GM19395 (cell line): Measurements from ENCODE around the gene CHL1.

Experiments
- ATAC-seq: cut with Tn5 transposase; IDR thresholded peaks from one replicate; pipeline ENCODE4 v1.9.1; 2021; ENCODE audit warnings: mild to moderate bottlenecking, moderate library complexity; ENCODE audit not compliant: unreplicated experiment

Gene CHL1

DNA sequence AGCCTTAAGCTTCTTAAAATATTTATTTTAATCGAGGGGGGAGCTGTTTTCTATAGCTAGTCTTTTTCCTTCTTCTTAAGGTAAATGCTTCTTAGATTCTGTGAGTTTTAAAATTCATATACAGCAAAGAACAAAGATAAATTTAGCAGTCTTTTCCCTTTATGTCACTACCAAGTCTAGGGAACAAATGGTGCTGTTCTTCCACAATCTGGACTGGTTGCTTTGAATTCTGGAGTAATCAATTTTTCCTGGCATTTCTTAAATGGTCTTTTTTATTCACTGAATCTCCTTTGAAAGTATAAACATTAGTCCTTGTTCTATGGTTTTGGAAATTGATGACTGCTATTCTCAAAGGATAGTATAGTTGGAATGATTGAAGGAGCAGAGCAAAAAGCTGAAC is 82.8 kb downstream of the CHL1 start:
- no peak for ATAC-seq

DNA sequence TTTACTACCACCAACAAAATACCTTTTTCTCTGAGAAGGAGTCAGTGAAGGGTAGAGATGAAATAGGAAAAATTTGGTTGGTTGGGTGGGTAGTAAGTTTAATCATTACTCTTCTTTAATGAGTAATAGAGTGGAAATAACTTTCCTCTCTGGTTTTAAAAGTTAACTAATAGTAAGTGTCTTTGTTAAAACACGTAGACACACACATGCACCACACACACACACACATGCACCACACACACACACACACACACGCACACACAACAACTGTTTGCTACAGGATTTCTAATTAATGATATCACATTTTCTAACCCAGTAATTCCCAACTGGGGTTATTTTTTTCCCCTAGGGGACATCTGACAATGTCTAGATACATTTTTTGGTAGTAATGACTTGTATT is 84.1 kb downstream of the CHL1 start:
- no peak for ATAC-seq

DNA sequence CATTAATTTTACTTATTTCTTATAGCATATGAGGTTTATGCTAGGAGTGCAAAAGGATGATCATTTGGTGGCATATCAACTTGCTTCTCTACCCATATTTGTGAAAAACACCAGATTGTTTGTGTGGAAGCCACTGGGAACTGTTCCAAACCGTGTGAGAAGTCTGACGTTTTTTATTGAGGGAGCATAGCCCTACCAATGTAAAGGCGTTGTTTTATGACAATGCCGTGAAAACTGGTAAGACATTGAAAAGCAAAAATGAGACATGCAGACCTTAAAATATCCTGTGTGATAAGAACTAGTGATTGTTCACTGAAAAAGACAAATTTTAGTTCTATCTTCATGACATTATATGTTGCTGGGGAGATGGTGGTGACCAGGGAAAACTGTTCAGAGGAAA is 87.8 kb downstream of the CHL1 start:
- no peak for ATAC-seq

DNA sequence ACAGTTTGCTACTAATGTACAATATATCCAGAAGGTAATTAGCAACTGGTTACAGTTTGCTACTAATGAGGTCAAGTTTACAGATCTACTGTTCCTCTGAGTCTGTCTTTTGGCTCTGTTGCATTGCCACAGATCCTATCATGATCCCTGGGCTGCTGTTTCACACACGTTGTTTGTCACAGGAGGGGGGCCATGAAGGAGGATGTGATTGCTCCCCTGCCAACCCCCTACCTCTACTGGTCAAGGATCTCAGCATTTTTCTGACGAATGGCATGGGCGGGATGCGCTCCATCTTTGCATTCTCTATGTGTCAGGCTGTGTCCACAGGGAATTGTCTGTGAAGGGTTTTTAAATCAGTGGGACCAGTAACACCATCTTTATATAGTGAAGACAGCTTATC is 91.9 kb downstream of the CHL1 start:
- no peak for ATAC-seq

DNA sequence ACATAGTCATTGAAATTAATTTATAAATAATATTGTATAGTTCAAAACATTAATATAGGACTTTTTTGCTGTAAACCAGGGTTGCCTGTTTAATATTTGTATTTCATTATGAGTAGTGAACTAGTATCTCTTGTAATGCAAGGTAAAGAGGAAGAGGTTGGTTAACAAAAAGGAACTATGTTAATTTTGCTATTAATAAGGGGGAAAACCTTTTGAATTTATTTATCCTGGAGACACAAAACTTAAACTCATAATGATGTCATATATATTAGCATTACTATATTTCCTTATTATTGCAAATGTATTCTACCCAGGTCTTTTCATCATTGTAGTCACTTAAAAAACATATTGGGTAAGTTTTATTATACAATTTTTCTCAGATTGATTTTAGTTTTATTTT is 94.5 kb downstream of the CHL1 start:
- ATAC-seq: no peak

DNA sequence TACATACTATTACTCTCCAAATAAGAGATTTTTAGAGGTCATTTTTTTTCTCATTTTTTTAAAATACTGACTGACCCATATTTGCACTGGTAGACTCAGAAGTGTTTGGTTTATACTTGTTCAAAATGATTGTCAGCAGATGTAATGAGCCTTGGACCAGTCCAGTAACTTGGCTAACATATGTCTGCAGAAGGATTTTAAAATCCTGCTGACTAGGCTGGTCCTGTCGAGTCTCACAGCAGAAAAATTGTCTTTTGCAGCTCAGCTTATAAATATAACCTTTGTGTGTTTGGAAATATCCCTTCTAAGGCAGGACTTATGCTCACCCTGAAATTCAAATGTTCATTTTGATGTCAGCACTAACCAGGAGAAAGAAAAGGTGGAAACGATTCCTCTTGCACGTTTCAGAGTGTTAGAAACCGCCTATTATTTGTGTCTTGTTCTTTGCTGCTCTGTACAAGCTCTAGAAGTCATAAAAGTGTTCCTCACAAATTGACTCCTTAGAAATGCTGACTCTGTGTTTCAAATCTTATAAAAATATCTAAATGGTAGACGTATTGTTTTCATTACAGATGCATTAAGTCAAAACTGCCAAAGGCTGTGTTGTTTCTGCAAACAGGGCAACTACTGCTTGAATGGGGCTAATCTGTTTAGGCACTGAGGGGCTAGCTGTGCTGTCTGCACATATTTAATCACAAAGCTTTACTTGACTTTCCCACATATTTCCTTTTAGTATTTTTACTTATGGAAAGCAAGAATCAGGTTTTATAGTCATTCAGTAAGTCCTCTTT is 95.3 kb downstream of the CHL1 start:
- ATAC-seq: no peak

DNA sequence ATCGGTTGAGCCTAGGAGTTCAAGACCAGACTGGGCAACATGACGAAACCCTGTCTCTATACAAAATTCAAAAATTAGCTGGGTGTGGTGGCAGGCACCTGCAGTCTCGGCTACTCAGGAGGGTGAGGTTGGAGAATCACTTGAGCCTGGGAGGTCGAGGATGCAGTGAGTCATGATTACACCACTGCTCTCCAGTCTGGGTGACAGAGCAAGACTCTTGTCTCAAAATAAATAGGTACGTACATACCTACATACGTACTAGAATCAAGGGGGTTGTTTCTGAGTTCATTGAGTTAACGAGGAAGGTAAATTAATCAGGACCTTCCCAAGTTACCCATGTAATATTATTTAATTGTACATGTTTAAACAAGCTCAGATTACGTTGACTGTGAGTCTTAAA is 97.5 kb downstream of the CHL1 start:
- ATAC-seq: no peak

DNA sequence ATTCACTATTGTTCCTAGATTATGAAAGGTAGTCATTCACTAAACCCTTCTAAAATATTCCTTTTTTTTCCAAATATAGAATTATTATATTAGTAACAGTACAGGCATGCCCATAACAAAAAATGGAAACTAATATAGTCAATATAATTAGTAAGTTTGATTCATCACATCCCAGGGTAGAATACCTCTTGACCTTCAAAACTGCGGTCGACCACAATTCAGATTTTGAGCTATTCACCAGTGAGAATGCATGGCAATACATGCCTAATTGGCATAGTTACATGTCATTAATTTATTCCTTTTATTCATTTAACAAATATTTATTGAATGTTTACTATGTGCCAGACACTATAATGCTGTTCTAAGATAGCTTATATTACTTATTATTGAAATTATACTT is 98.0 kb downstream of the CHL1 start:
- ATAC-seq: no peak

DNA sequence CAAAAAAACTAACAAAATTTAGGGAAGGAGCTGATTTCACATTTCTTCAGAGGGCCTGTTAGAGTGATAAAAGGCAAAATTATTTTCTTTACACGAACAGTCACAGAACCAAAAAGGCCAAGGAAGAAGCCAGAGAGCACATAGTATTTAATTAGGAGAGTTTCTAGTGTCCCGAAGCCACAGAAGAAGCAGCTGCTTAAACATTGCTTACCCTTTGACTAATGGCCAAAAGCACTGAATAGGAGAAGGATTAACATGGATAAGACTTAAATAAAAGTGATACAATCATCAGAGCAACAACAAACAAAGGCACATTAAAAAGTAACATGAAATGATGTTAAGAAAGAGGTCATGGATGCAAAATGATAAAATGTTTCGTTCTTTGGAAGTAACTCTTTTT is 98.6 kb downstream of the CHL1 start:
- ATAC-seq: no peak

DNA sequence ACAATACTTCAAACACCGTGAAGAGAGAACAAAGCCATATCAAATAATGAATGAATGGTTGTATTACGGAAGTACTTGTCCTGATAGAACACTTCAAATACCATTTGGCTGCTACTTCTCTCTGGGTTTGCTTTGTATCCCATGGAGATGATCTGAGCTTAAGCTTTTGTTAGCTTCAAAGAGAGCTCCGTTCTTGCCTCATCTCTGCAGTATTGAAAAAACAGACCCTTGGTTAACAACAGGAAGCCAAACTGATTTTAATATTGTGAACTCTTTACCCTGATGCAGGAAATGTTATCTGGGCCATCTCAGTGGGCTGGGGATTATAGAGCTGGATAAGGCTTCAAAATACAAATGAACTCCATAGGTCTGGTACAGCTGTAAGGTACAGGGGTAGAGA is 101.0 kb downstream of the CHL1 start:
- no peak for ATAC-seq

DNA sequence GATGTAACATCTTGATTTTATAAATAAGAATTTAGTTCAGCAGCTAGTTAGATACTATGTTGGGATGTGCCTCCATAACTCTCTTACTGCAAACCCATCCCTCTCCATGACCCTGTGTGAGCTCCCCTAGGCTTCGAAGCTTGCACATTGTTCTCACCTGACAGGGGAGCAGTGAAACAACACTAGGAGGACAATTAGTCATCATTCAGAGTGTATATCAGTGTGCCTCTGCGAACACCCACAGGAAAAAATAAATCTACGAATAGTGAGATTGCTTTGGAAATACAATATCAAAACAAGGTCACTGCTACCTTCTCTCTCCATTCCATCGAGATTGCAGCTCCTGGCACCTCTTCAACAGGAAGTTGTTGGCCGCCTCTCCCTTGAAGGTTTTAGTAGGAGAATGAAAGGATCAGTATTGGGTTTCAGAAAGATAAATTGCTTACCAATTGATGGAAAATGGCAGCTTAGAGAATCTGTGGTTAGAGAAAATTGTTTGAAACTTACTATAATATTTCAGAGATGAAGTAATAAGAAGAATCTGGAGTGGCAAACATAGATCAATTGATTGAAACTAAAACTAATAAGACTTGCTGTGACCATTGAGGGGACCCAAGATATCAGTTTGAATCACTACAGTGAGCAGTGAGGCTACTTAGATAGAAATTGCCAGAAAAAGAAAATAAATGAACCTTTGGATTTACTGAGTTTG is 103.2 kb downstream of the CHL1 start:
- peak; percentile 75 for ATAC-seq

DNA sequence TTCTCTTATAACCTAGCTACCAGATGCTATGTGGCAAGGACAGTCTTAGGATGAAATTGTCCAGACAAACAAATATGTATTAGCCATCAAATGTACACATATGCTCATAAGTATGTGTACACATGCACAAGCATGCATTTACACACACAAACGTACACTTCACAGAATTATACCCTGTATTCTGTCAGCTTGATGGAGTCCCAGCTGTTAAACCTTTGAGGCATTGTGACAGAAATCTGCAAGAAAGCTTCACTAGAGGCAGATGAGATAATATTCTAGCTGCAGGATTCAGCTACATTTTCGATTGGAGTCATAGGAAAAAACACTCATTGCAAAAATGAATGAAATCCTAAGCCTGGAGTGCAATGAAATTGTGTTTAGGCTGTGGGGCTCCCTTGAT is 110.6 kb downstream of the CHL1 start:
- no peak for ATAC-seq

DNA sequence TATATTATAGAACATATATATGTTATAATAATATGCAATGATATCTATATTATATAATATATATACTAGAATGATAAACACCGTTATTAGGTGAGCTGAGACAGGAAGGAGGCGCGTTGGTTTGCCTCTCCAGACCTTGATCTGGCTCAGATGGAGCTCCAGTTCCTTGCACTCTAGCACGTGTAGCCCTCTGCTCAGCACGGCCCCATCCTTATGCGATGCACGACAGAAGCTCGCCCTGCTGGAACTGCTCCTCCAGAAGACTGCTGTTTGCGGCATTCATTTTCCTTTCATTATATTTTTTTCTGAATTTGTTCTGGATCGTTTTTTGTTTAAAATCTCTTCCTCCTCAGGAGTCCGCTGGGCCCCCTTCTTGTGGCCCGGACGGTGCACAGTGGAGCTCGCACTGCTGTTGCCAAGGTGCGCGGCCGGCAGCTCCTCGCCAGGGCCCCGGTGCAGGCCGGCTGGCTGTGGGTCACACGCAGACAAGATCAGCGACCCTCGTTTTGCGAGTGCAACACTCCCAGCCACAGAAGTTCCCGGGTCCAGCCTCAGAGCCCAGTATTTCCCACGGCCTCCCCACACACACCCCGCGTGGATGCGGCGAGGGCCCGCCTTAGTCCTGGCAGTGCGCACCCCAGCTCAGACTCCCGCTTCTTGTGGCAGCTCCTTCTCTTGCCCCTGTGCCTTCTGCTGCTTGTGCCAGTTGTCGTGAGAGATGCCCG is 112.2 kb downstream of the CHL1 start:
- ATAC-seq: peak; percentile 61

DNA sequence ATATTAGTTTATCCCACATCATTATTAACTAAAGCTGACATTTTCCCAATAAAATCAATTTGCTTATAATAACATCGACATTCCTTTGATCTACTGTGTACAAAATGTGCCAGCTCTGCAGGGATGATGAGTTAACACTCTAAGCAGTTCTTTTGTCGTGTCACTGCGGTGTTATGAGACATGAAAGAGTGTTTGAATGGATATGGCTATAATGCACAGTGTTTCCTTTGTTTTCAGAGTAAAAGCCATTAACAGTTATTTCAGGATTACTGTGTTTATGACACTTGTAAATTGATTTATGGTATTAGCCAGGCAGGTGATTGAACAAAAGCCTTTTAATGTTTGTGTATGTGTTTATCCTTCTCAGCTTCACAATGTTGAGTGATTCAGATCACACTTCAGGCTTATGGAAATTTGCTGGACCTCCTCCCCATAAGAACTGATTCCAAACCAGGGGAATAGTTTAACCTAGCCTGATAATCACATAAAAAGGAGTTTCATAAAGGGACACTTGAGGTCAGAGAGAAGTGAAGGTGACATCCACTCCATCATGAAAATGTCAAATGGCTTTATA is 115.7 kb downstream of the CHL1 start:
- no peak for ATAC-seq

DNA sequence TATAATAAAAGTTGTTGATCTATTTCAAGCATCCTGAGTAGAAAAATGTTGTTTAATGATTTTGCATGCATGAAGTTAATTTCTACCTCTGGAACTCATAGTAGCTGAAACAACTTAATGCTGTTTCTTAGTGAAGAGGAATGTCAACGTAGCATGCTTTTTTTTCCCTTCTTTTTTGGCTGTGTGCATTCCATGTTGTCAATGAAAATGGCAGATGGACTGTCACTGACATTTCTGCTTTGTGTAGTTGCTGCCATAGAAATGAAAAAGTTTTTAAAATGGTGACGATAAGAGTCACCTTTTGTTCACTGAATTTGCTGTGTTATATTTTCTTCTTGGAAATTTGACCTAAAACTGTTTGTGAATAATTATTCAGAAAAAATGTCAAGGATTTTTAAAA is 116.3 kb downstream of the CHL1 start:
- ATAC-seq: no peak

DNA sequence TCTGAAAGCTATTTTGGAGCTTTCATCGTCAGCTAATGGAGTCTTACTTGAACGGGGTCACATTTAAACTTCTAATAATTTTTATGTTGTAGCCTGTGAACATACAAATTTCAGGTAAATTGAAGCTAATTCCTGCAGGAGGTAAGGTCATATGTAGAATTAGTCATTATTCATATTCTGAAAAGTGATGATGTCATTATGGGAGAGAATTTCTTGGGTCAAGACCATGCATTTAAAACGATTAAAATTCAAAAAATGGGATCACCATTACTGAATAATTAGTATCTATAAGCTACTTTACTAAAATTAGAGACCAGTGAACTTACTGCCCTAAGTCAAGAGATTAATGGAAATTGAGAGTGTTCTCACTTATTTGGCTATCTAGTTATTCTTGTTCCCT is 120.4 kb downstream of the CHL1 start:
- ATAC-seq: no peak

DNA sequence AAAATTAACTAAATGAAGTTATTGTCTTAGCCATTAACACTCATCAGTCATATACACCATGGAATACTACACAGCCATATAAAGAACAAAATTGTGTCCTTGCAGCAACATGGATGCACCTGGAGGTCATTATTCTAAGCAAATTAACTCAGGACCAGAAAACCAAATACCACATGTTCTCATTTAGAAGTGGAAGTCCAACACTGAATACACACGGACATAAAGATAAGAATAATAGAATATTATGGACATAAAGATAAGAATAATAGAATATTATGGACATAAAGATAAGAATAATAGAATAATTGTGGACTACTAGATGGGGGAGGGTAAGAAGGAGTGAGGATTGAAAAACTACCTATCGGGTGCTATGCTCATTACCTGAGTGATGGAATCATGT is 122.3 kb downstream of the CHL1 start:
- no peak for ATAC-seq

DNA sequence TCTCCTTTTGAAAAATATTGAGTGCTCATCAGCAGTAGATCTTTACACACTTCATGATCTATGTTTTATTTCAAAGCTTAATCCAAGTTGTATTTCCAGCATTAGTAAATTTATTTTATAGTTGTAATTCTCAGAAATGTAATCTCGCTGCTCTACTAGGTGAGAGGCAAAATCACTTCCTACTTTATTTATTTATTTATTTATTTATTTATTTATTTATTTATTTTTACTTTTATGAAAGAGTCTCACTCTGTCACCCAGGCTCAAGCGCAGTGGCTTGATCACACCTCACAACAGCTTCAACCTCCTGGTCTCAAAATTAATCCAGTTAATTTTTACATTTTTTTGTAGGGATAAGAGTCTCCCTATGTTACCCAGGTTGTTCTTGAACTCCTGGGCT is 127.9 kb downstream of the CHL1 start:
- no peak for ATAC-seq

DNA sequence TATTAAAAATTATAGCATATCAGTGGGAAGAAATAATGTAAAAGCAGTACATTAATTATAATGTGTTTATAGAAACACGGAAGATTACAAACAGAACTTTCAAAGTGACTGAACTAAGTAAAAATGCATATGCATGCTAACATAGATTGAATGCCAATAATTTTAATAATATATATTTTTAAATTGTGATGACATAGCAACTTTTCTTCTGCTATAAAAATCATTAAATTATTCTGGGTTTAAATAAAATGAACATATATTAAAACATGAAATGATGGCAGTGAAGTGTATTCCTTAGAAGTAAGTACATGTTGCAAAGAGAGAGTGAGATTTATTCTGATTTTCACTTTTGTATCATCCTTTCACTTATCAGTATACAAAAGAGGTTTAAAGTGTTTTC is 128.9 kb downstream of the CHL1 start:
- no peak for ATAC-seq

DNA sequence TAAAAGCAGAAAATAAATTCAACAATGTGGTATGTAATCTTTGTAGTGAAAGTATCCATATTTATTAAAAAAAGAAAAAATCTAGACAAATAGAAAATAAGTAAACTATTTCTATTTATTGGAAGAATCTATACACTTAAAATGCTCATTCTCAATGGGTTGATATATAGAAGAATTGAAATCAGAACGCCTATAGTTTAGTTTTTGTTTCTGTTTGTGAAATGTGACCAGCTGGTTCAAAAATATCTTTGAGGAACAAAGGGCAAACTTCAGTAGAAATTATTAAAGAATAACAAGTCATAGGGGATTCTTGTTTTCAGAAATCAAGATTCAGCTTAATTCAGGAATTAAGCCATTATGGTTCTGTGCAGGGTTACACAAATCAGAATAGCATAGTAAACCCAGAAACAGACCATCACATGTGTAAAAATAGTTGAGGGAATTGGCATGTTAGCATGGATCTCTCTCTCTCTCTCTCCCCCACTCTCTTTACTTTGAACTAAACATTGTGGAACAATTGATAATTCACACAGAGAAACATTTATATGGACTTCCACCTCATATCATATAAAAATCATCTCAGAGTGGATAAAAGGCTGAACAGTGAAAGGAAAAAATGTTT is 134.0 kb downstream of the CHL1 start:
- ATAC-seq: no peak

DNA sequence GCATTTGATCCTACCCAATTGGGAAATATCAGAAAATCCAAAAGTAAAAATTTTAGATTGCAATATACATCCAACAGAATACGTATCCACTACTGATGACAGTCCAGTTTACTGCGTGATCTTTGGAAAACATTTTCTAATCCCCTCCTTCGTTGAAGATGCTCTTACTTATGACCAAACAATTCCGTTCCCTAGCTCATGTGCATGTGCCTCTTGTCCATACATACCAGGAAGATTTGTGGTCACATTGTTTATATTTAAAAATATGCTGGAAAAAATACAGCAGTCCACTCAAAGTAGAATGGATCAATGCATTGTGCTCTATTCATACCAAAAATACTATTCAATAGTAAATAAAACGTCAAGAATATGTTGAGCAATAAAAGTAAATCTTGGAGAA is 135.3 kb downstream of the CHL1 start:
- ATAC-seq: no peak
